HG02759 (cell line): ENCODE data around the gene CCDC170.
"Not testable (repeated sequence)": the region's sequence is repeated elsewhere in the genome, so short reads cannot be mapped to it uniquely, and the experiment has no call there.

Source experiments
- ATAC-seq: cut with Tn5 transposase; IDR thresholded peaks from one replicate; pipeline ENCODE4 v1.9.1; 2021; ENCODE audit warnings: mild to moderate bottlenecking, moderate library complexity; ENCODE audit not compliant: unreplicated experiment

Gene CCDC170

GRCh38 chr6:151539506-151540268 is 45.9 kb downstream of the CCDC170 start:
- ATAC-seq, result no peak

GRCh38 chr6:151544453-151544852 is 50.6 kb downstream of the CCDC170 start:
- no peak for ATAC-seq

- ATAC-seq, result not testable (repeated sequence)
These were observed 51.1 kb downstream of the CCDC170 start for GRCh38 chr6:151544884-151545283.

- ATAC-seq, result no peak
These were observed 53.3 kb downstream of the CCDC170 start for GRCh38 chr6:151546941-151547659.

- no peak for ATAC-seq
These were observed 54.4 kb downstream of the CCDC170 start for GRCh38 chr6:151548201-151548600.

GRCh38 chr6:151549790-151550189 is 56.0 kb downstream of the CCDC170 start:
- no peak for ATAC-seq

GRCh38 chr6:151550618-151551017 is 56.8 kb downstream of the CCDC170 start:
- ATAC-seq, result no peak

- ATAC-seq, result no peak
These were observed 57.5 kb downstream of the CCDC170 start for GRCh38 chr6:151551223-151551857.

- no peak for ATAC-seq
These were observed 59.8 kb downstream of the CCDC170 start for GRCh38 chr6:151553416-151554165.

- ATAC-seq, result no peak
These were observed 67.4 kb downstream of the CCDC170 start for GRCh38 chr6:151561238-151561637.

- no peak for ATAC-seq
These were observed 70.8 kb downstream of the CCDC170 start for GRCh38 chr6:151564654-151565053.

GRCh38 chr6:151565940-151566339 is 72.1 kb downstream of the CCDC170 start:
- ATAC-seq, result no peak

- no peak for ATAC-seq
These were observed 72.7 kb downstream of the CCDC170 start for GRCh38 chr6:151566557-151566956.

GRCh38 chr6:151576633-151577032 is 82.8 kb downstream of the CCDC170 start:
- ATAC-seq, result no peak

GRCh38 chr6:151577257-151577656 is 83.4 kb downstream of the CCDC170 start:
- no peak for ATAC-seq

GRCh38 chr6:151585741-151586140 is 91.9 kb downstream of the CCDC170 start:
- no peak for ATAC-seq

- ATAC-seq, result no peak
These were observed 95.8 kb downstream of the CCDC170 start for GRCh38 chr6:151589667-151590066.

GRCh38 chr6:151590742-151591141 is 96.9 kb downstream of the CCDC170 start:
- ATAC-seq, result no peak

- ATAC-seq, result no peak
These were observed 98.8 kb downstream of the CCDC170 start for GRCh38 chr6:151592449-151593159.

GRCh38 chr6:151609146-151609902 is 115.5 kb downstream of the CCDC170 start:
- no peak for ATAC-seq
